Islet precursor cell (in vitro differentiated cells): ENCODE data around the gene LIN28B.

ENCODE experiments used
- DNase-seq: peaks from one replicate; pipeline ENCODE4 v3.0.0-alpha.2; 2018

LIN28B gene

DNA sequence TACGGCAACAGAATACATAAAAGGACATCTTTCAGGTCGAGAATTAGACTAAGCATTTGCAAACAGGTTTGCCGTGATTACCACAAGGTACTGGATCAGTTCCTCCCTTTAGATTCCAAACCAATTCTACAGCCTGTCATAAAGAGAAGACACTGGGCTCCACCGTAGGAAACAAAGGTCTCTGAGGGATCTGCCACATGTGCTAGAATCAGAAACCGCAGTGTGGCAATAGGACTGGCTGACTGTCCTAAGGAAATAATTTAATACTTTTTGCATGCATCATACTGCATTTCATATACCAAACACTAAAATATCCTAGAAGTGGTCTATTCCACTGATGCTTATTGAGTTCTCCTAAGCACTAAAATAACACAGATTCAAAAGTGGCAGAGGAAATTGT is 163.7 kb downstream of the LIN28B start:
- DNase-seq: no peak

DNA sequence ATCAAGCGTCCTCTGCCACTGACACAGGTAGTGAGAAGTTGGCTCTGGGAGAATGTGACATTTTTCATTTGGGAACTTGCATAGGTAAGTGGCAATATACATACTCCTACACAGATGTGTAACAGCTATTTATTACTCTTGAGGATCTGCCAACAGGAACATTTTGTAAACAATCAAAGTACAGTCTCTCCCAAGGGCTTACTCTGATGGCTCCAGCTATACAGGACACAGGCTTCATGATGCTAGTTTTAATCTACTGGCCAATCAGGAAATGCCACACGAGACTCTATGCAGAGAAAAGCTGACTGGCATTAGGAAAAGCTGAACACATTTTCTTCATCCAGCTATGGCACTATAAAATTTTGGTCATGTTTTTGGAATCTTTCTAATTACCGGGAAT is 165.1 kb downstream of the LIN28B start:
- DNase-seq: no peak

DNA sequence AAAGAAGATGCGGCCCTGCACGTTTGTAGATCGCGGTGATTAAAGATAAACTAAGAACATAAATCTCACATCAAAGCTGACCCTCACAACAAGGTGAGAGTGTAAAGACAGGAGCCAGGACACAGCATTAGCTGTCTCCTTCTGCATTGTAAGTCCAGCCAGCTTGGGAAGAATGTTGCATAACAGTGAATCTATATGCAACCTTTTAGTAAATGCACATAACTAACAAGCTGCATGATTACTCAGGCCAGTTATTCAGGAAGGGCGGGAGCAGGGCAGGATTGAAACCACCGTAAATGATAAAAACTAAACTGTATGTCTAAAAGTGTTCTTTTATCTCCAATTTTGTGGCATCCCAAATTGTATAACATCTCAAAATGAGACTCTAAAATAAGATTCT is 165.8 kb downstream of the LIN28B start:
- no peak for DNase-seq
